HG03175 (cell line): Measurements from ENCODE around the gene LRMDA.

Experiments used
- ATAC-seq: cut with Tn5 transposase; IDR thresholded peaks from one replicate; pipeline ENCODE4 v1.9.1; 2021; ENCODE audit warnings: mild to moderate bottlenecking, moderate library complexity; ENCODE audit not compliant: unreplicated experiment

Gene LRMDA

GRCh38 chr10:76333796-76334195, 902.4 kb downstream of the LRMDA start:
- no peak for ATAC-seq

GRCh38 chr10:76334255-76334654, 902.8 kb downstream of the LRMDA start:
- no peak for ATAC-seq

- no peak for ATAC-seq
Observed at GRCh38 chr10:76336213-76336963, 905.0 kb downstream of the LRMDA start.

GRCh38 chr10:76337641-76338040, 906.2 kb downstream of the LRMDA start:
- ATAC-seq, result no peak

GRCh38 chr10:76338187-76338586, 906.8 kb downstream of the LRMDA start:
- no peak for ATAC-seq

GRCh38 chr10:76341740-76342139, 910.3 kb downstream of the LRMDA start:
- no peak for ATAC-seq

- ATAC-seq, result no peak
Observed at GRCh38 chr10:76342996-76343395, 911.6 kb downstream of the LRMDA start.

- no peak for ATAC-seq
Observed at GRCh38 chr10:76347832-76348231, 916.4 kb downstream of the LRMDA start.

GRCh38 chr10:76350583-76350982, 919.2 kb downstream of the LRMDA start:
- no peak for ATAC-seq

- no peak for ATAC-seq
Observed at GRCh38 chr10:76352300-76352699, 920.9 kb downstream of the LRMDA start.

GRCh38 chr10:76353237-76353851, 921.9 kb downstream of the LRMDA start:
- ATAC-seq, result no peak

GRCh38 chr10:76354212-76354738, 922.9 kb downstream of the LRMDA start:
- no peak for ATAC-seq

- no peak for ATAC-seq
Observed at GRCh38 chr10:76354921-76355320, 923.5 kb downstream of the LRMDA start.

- no peak for ATAC-seq
Observed at GRCh38 chr10:76356557-76356956, 925.1 kb downstream of the LRMDA start.

GRCh38 chr10:76357726-76358415, 926.4 kb downstream of the LRMDA start:
- ATAC-seq, result no peak

GRCh38 chr10:76358743-76359395, 927.4 kb downstream of the LRMDA start:
- no peak for ATAC-seq

GRCh38 chr10:76375761-76376160, 944.3 kb downstream of the LRMDA start:
- no peak for ATAC-seq

- ATAC-seq, result no peak
Observed at GRCh38 chr10:76382381-76382851, 951.0 kb downstream of the LRMDA start.

GRCh38 chr10:76388321-76389023, 957.0 kb downstream of the LRMDA start:
- no peak for ATAC-seq

- ATAC-seq, result no peak
Observed at GRCh38 chr10:76393875-76394706, 962.7 kb downstream of the LRMDA start.
